Fibroblast of the aortic adventitia (primary cell): ENCODE data around the gene PCBP1. TPM values are rescaled to one million over a fixed set of nuclear protein-coding genes. Genes with fewer than 3 reads are reported as not detected.
"Not testable (repeated sequence)": the region's sequence is repeated elsewhere in the genome, so short reads cannot be mapped to it uniquely, and the experiment has no call there.

Experiments
- DNase-seq: peaks from one replicate; pipeline ENCODE4 v3.0.0-alpha.2; 2010; ENCODE audit warnings: low read depth
- H3K4me3 ChIP-seq: 2 replicates; pipeline ENCODE4 v1.5.1; 2011; ENCODE audit warnings: low read depth, mild to moderate bottlenecking, control low read depth, low read length, moderate library complexity
- CTCF ChIP-seq: IDR thresholded peaks from 2 replicates; pipeline ENCODE4 v1.5.1; 2011; ENCODE audit warnings: mild to moderate bottlenecking, low read length, control low read depth, inconsistent platforms; ENCODE audit not compliant: insufficient read depth
- total RNA-seq: library from RNA; depleted of rRNA; stranded (reverse); fragments of >200 nt; gene quantifications from 2 replicates; pipeline ENCODE4 v1.2.3, GENCODE V29; 2012; ENCODE audit warnings: low replicate concordance

PCBP1 gene
- total RNA-seq, 1 donor = 68.5 TPM

- TF ChIP-seq CTCF = no peak
- no peak for DNase-seq
These were observed 41.9 kb upstream of the PCBP1 start for GRCh38 chr2:70045405-70045804.

GRCh38 chr2:70045932-70046331 lies 41.3 kb upstream of the PCBP1 start:
- TF ChIP-seq CTCF = no peak
- DNase-seq = no peak
- H3K4me3 ChIP-seq = no peak overlapping the region

More at GRCh38 chr2:70045405-70045804, 41.9 kb upstream of the PCBP1 start:
- H3K4me3 ChIP-seq = no peak overlapping the region

- DNase-seq = no peak
- no peak for TF ChIP-seq CTCF
- H3K4me3 ChIP-seq = no peak overlapping the region
These were observed 40.7 kb upstream of the PCBP1 start for GRCh38 chr2:70046534-70046933.

- no peak for DNase-seq
- no peak for TF ChIP-seq CTCF
These were observed 39.8 kb upstream of the PCBP1 start for GRCh38 chr2:70047451-70047850.

GRCh38 chr2:70049255-70049654 lies 38.0 kb upstream of the PCBP1 start:
- TF ChIP-seq CTCF = no peak
- no peak overlapping the region for H3K4me3 ChIP-seq
- no peak for DNase-seq

More at GRCh38 chr2:70047451-70047850, 39.8 kb upstream of the PCBP1 start:
- H3K4me3 ChIP-seq = no peak overlapping the region

- no peak for TF ChIP-seq CTCF
- DNase-seq = no peak
- H3K4me3 ChIP-seq = no peak overlapping the region
These were observed 36.4 kb upstream of the PCBP1 start for GRCh38 chr2:70050631-70051425.

- not testable (repeated sequence) for H3K4me3 ChIP-seq, DNase-seq
These were observed 32.0 kb upstream of the PCBP1 start for GRCh38 chr2:70055259-70055658.
